Measurements from ENCODE around the gene FILIP1L.

- TF ChIP-seq GATA3 (IDR thresholded peaks at IDR 0.05; ENCODE audit: low read depth, low read length) = no peak
- no peak for TF ChIP-seq GATA2 (IDR thresholded peaks at IDR 0.05; ENCODE audit: low read depth, low read length)
These were observed 152.4 kb downstream of the FILIP1L start for GRCh38 chr3:99961756-99962515.

Measured in SH-SY5Y (cell line).